SK-N-SH (cell line): Measurements from ENCODE around the gene CIDEB. TPM values are rescaled to one million over a fixed set of nuclear protein-coding genes. Genes with fewer than 3 reads are reported as not detected.

Source experiments
- CTCF ChIA-PET: fragments of 300-600, 350-600 bp; formaldehyde crosslinking; extraction: SDS; loops from one replicate; lab custom pipeline; 2021; lab: Yijun Ruan, JAX
- POLR2A ChIA-PET: fragments of 350-600 bp; sonication (Branson Sonifier 250); formaldehyde crosslinking; extraction: SDS; loops from one replicate; lab custom pipeline; 2020; ENCODE audit warnings: antibody characterized with exemption, inconsistent platforms; lab: Yijun Ruan, JAX
- DNase-seq: peaks from one replicate; pipeline ENCODE4 v3.0.0; 2012
- H2AFZ ChIP-seq: fragments of 200-600 bp; sonication (generic); 2 replicates; pipeline ENCODE4 v1.8.1; 2016; ENCODE audit warnings: antibody characterized with exemption, mild to moderate bottlenecking, low read depth
- H3F3A ChIP-seq: fragments of 200-600 bp; sonication (generic); replicated peaks from 2 replicates; pipeline ENCODE3; 2016; ENCODE audit warnings: antibody characterized with exemption, mild to moderate bottlenecking; ENCODE audit not compliant: insufficient read depth
- H3K27ac ChIP-seq, 2 experiments: fragments of 200-500 bp in 1 of 2; fragments of 200-600 bp in 1 of 2; sonication (Bioruptor generic) in 1 of 2; sonication (generic), shearing (Covaris generic) in 1 of 2; 2 replicates each; pipeline versions ENCODE4 v1.5.1 to v1.6.1; 2014 to 2016; ENCODE audit warnings: low read depth in 2 of 2, inconsistent platforms in 1 of 2, low read length in 1 of 2, mild to moderate bottlenecking in 1 of 2, mixed read lengths in 1 of 2
- H3K27me3 ChIP-seq: fragments of 200-600 bp; sonication (generic), shearing (Covaris generic); 2 replicates; pipeline ENCODE4 v1.6.1; 2016; ENCODE audit warnings: mixed run types; ENCODE audit not compliant: insufficient read depth
- H3K36me3 ChIP-seq, 2 experiments: fragments of 200-500 bp in 1 of 2; fragments of 200-600 bp in 1 of 2; sonication (Bioruptor generic) in 1 of 2; sonication (generic) in 1 of 2; replicated peaks in 1 of 2; 2 replicates each; pipeline versions ENCODE3 to v1.5.1; 2014 to 2016; ENCODE audit warnings: low read length in 1 of 2, mild to moderate bottlenecking in 1 of 2; ENCODE audit not compliant: insufficient read depth in 2 of 2, control insufficient read depth in 1 of 2
- H3K4me1 ChIP-seq, 2 experiments: fragments of 200-500 bp in 1 of 2; fragments of 200-600 bp in 1 of 2; sonication (Bioruptor generic) in 1 of 2; sonication (generic), shearing (Covaris generic) in 1 of 2; 2 replicates each; pipeline versions ENCODE4 v1.5.1 to v1.6.1; 2014 to 2016; ENCODE audit warnings: low read depth in 1 of 2, low read length in 1 of 2, mixed run types in 1 of 2; ENCODE audit not compliant: insufficient read depth in 2 of 2, control insufficient read depth in 1 of 2
- H3K4me2 ChIP-seq: fragments of 200-600 bp; sonication (generic), shearing (Covaris generic); 2 replicates; pipeline ENCODE4 v1.6.1; 2017; ENCODE audit warnings: mixed run types
- H3K4me3 ChIP-seq, 2 experiments: fragments of 200-500 bp in 1 of 2; fragments of 200-600 bp in 1 of 2; sonication (Bioruptor generic) in 1 of 2; sonication (generic), shearing (Covaris generic) in 1 of 2; 2 replicates each; pipeline versions ENCODE4 v1.5.1 to v1.8.1; 2014 to 2016; ENCODE audit warnings: low read depth in 2 of 2, inconsistent platforms in 1 of 2, low read length in 1 of 2, mild to moderate bottlenecking in 1 of 2, mixed read lengths in 1 of 2, moderate library complexity in 1 of 2
- H3K79me2 ChIP-seq: fragments of 200-600 bp; sonication (generic); 2 replicates; pipeline ENCODE4 v1.8.1; 2017; ENCODE audit warnings: mild to moderate bottlenecking; ENCODE audit not compliant: insufficient read depth
- H3K9ac ChIP-seq: fragments of 200-600 bp; sonication (generic); 2 replicates; pipeline ENCODE4 v1.6.1; 2017; ENCODE audit warnings: mixed run types
- H3K9me2 ChIP-seq: fragments of 200-600 bp; sonication (generic); 2 replicates; pipeline ENCODE4 v1.6.1; 2017; ENCODE audit warnings: mixed run types
- H3K9me3 ChIP-seq: fragments of 200-600 bp; sonication (generic); 2 replicates; pipeline ENCODE4 v1.6.1; 2017; ENCODE audit warnings: mixed run types, mild to moderate bottlenecking, moderate library complexity
- H4K20me1 ChIP-seq: fragments of 200-600 bp; sonication (generic); 2 replicates; pipeline ENCODE4 v1.6.1; 2017; ENCODE audit warnings: mild to moderate bottlenecking, mixed run types; ENCODE audit not compliant: insufficient read depth
- ELF1 ChIP-seq: IDR thresholded peaks from 2 replicates; pipeline ENCODE4 v1.4.0; 2012
- EZH2phosphoT487 ChIP-seq: fragments of 200-600 bp; sonication (generic); IDR thresholded peaks from 2 replicates; pipeline ENCODE4 v1.6.1; 2017; ENCODE audit warnings: low read depth, mixed run types, mild to moderate bottlenecking, antibody characterized with exemption, moderate library complexity, borderline replicate concordance
- FOXJ3 ChIP-seq: sonication (generic); formaldehyde crosslinking; IDR thresholded peaks from 2 replicates; pipeline ENCODE4 v1.5.1; 2020; ENCODE audit warnings: mild to moderate bottlenecking, missing genetic modification reagents
- FOXM1 ChIP-seq: IDR thresholded peaks from 2 replicates; pipeline ENCODE4 v1.4.0; 2012; ENCODE audit warnings: low read depth, mild to moderate bottlenecking
- JUND ChIP-seq: IDR thresholded peaks from 2 replicates; pipeline ENCODE4 v1.4.0; 2012
- MXI1 ChIP-seq: IDR thresholded peaks from 2 replicates; pipeline ENCODE4 v1.6.1; 2012; ENCODE audit warnings: mild to moderate bottlenecking, low read depth, low read length, improper control_type of control experiment
- NFIC ChIP-seq: IDR thresholded peaks from 2 replicates; pipeline ENCODE4 v1.4.0; 2012; ENCODE audit warnings: borderline replicate concordance
- NRF1 ChIP-seq: IDR thresholded peaks from 2 replicates; pipeline ENCODE4 v1.6.1; 2012; ENCODE audit warnings: low read depth, mild to moderate bottlenecking, low read length
- SMC3 ChIP-seq: IDR thresholded peaks from 2 replicates; pipeline ENCODE4 v1.6.1; 2012; ENCODE audit warnings: low read depth, low read length, improper control_type of control experiment
- TCF12 ChIP-seq: IDR thresholded peaks from 2 replicates; pipeline ENCODE4 v1.4.0; 2012
- TEAD4 ChIP-seq: IDR thresholded peaks from 2 replicates; pipeline ENCODE4 v1.4.0; 2012; ENCODE audit warnings: mild to moderate bottlenecking, borderline replicate concordance; ENCODE audit not compliant: insufficient read depth
- YY1 ChIP-seq: IDR thresholded peaks from 2 replicates; pipeline ENCODE4 v1.4.0; 2012; ENCODE audit warnings: low read depth, mild to moderate bottlenecking
- WGBS: methylation state at CpG from one replicate; pipeline ENCODE4 v1.1.6; 2017; ENCODE audit warnings: low lambda C conversion rate; 5-methylcytosine and 5-hydroxymethylcytosine counted together
- polyA plus RNA-seq, 3 experiments: library from polyadenylated mRNA; depleted of rRNA; stranded (reverse); fragments of >200 nt; gene quantifications; 2 replicates each; pipeline ENCODE4 v1.2.3, GENCODE V29; 2012
- TF ChIP-seq, protein P1 (sequence below): IDR thresholded peaks from 2 replicates; pipeline ENCODE4 v1.4.0; 2012; ENCODE audit warnings: low read depth
- TF ChIP-seq, protein P2 (sequence below): fragments of 150-350 bp; IDR thresholded peaks from 2 replicates; pipeline ENCODE4 v1.6.1; 2016; ENCODE audit warnings: mild to moderate bottlenecking, low read depth, low read length
- TF ChIP-seq, protein P3 (sequence below): fragments of 200-600 bp; sonication (generic); IDR thresholded peaks from 2 replicates; pipeline ENCODE4 v1.6.1; 2017; ENCODE audit warnings: antibody characterized with exemption, mild to moderate bottlenecking, moderate library complexity
- TF ChIP-seq, protein P4 (sequence below): fragments of 150-350 bp; IDR thresholded peaks from 2 replicates; pipeline ENCODE4 v1.6.1; 2017; ENCODE audit warnings: antibody characterized with exemption, low read length, low read depth, borderline replicate concordance
- TF ChIP-seq, protein P5 (sequence below): IDR thresholded peaks from 2 replicates; pipeline ENCODE4 v1.6.1; 2012; ENCODE audit warnings: mild to moderate bottlenecking, low read depth, low read length, moderate library complexity

CIDEB gene
- polyA plus RNA-seq, 1 of the 3 experiments (the other 2 are of a cell fraction) = 0.05 TPM

DNA sequence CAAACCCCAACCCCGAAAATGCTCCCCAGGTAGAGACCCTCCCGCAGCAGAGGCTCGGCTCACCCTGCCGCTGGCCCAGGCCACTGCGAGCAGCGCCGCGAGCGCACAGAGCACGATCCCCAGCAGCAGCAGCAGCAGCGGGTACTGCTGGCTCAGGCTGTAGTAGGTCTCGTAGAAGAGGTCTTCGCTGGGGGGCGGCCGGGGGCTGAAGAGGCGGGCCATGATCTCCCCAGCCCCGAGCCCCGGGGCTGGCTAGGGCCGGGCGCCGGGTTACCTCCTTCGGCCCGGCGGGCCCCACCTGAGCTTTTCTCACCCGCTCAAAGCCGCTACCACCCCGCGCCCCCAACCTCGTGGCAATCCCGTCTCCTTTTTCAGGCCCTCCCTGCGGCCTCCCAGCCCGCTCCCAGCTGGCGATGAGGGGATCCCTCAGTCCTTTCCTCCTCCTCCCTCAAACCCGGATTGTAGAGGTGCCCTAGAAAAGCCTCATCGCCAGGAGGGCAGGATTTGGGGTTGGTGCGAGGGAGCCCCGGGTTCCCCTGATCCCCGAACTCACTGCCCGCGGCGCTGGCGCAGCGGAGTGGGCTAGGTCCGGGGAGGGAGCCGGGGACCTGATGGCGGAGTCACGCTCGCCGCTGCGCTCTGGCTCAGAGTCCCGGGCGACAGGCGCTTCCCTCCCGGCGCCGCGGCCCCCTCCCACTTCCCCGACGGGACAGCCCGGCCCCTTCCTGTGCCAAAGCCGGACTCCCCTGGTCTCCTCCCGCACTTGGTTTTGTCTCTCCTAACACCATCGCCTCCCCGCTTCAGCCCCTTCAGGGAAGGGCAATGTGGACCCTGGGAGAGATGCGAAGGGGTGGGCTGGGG lies 26.9 kb upstream of the CIDEB start, which contains the start of gene ADCY4:
Gene ADCY4, minus strand, starts transcription at position 641 of the 861 bp plus-strand sequence. Its CDS starts 419 bp downstream, at position 222.
- Histone ChIP-seq H3K27me3 (peaks cover 36% of the 10 kb centered on the region), H3K36me3 (no peaks in the 10 kb centered on the region), H3K9me3 (no peaks in the 10 kb centered on the region), H2AFZ (peak within 1 kb of the TSS; percentile 48; the same call in 1 of the 2 replicates), H3K27ac (no peak within 1 kb of the TSS), H3K4me1 (peaks cover 0 to 21% of the 10 kb centered on the region in 2 experiments; a peak in 1 of 4 replicates), H3K79me2 (no peaks in the 10 kb centered on the region), H3K4me3 (peak within 1 kb of the TSS; percentile 30 to 46; a peak in 3 of 4 replicates), H3K9me2 (no peaks in the 10 kb centered on the region), H3K9ac (no peak within 1 kb of the TSS), H3F3A (no peaks in the 10 kb centered on the region), H3K4me2 (peak within 1 kb of the TSS; percentile 69), H4K20me1 (no peaks in the 10 kb centered on the region)
- ChIA-PET CTCF (interaction anchor here (1.0 to 12.7 kb wide), 25 partner anchors 7 to 753 kb away, joined by 3 to 445 read pairs (median 11); partner anchors contain the start of genes CBLN3, CIDEB, DHRS1 and KHNYN), POLR2A (interaction anchor here (1.3 to 1.5 kb wide), 2 partner anchors 32 to 102 kb away, joined by 4 to 14 read pairs; no protein-coding TSS in a partner anchor)
- 21% methylated on average over 42 of the region's 65 CpGs for WGBS
- DNase-seq = peak; percentile 60
- TF ChIP-seq TCF12 = no peak
- TF ChIP-seq, protein P1, sequence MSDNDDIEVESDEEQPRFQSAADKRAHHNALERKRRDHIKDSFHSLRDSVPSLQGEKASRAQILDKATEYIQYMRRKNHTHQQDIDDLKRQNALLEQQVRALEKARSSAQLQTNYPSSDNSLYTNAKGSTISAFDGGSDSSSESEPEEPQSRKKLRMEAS = no peak
- no peak for TF ChIP-seq MXI1
- TF ChIP-seq, protein P2, sequence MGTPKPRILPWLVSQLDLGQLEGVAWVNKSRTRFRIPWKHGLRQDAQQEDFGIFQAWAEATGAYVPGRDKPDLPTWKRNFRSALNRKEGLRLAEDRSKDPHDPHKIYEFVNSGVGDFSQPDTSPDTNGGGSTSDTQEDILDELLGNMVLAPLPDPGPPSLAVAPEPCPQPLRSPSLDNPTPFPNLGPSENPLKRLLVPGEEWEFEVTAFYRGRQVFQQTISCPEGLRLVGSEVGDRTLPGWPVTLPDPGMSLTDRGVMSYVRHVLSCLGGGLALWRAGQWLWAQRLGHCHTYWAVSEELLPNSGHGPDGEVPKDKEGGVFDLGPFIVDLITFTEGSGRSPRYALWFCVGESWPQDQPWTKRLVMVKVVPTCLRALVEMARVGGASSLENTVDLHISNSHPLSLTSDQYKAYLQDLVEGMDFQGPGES = no peak
- TF ChIP-seq, protein P3, sequence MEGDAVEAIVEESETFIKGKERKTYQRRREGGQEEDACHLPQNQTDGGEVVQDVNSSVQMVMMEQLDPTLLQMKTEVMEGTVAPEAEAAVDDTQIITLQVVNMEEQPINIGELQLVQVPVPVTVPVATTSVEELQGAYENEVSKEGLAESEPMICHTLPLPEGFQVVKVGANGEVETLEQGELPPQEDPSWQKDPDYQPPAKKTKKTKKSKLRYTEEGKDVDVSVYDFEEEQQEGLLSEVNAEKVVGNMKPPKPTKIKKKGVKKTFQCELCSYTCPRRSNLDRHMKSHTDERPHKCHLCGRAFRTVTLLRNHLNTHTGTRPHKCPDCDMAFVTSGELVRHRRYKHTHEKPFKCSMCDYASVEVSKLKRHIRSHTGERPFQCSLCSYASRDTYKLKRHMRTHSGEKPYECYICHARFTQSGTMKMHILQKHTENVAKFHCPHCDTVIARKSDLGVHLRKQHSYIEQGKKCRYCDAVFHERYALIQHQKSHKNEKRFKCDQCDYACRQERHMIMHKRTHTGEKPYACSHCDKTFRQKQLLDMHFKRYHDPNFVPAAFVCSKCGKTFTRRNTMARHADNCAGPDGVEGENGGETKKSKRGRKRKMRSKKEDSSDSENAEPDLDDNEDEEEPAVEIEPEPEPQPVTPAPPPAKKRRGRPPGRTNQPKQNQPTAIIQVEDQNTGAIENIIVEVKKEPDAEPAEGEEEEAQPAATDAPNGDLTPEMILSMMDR = no peak
- no peak for TF ChIP-seq NFIC
- TF ChIP-seq, protein P4, sequence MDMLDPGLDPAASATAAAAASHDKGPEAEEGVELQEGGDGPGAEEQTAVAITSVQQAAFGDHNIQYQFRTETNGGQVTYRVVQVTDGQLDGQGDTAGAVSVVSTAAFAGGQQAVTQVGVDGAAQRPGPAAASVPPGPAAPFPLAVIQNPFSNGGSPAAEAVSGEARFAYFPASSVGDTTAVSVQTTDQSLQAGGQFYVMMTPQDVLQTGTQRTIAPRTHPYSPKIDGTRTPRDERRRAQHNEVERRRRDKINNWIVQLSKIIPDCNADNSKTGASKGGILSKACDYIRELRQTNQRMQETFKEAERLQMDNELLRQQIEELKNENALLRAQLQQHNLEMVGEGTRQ = no peak
- TF ChIP-seq, protein P5, sequence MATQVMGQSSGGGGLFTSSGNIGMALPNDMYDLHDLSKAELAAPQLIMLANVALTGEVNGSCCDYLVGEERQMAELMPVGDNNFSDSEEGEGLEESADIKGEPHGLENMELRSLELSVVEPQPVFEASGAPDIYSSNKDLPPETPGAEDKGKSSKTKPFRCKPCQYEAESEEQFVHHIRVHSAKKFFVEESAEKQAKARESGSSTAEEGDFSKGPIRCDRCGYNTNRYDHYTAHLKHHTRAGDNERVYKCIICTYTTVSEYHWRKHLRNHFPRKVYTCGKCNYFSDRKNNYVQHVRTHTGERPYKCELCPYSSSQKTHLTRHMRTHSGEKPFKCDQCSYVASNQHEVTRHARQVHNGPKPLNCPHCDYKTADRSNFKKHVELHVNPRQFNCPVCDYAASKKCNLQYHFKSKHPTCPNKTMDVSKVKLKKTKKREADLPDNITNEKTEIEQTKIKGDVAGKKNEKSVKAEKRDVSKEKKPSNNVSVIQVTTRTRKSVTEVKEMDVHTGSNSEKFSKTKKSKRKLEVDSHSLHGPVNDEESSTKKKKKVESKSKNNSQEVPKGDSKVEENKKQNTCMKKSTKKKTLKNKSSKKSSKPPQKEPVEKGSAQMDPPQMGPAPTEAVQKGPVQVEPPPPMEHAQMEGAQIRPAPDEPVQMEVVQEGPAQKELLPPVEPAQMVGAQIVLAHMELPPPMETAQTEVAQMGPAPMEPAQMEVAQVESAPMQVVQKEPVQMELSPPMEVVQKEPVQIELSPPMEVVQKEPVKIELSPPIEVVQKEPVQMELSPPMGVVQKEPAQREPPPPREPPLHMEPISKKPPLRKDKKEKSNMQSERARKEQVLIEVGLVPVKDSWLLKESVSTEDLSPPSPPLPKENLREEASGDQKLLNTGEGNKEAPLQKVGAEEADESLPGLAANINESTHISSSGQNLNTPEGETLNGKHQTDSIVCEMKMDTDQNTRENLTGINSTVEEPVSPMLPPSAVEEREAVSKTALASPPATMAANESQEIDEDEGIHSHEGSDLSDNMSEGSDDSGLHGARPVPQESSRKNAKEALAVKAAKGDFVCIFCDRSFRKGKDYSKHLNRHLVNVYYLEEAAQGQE = no peak
- no peak for TF ChIP-seq SMC3
- no peak for TF ChIP-seq TEAD4
- no peak for TF ChIP-seq EZH2phosphoT487
- TF ChIP-seq FOXJ3 = no peak
- no peak for TF ChIP-seq YY1
- TF ChIP-seq ELF1 = no peak
- no peak for TF ChIP-seq JUND
- TF ChIP-seq NRF1 = no peak
- no peak for TF ChIP-seq FOXM1
